ENCODE measurements around the gene GUCY2D. TPM values are rescaled to one million over a fixed set of nuclear protein-coding genes. Genes with fewer than 3 reads are reported as not detected.

The GUCY2D gene
- total and polyA plus RNA-seq, 2 experiments from 2014 or later = 0.07 to 0.08 TPM

Other genes starting within 250 kb of the GUCY2D start
- gene KDM6B, start 168.4 kb upstream of the GUCY2D start, total RNA-seq (2014; rRNA removed; shearing (Covaris generic)) = 1.4 and 1.8 TPM in 2 replicates
- 1.1 and 1.4 TPM in 2 replicates for gene KDM6B, start 168.4 kb upstream of the GUCY2D start, polyA plus RNA-seq (2016; fragmentation: Nextera tagmentation; extraction: Ambion mirVana)
- gene TMEM88, start 147.5 kb upstream of the GUCY2D start, total RNA-seq (2014; rRNA removed; shearing (Covaris generic)) = 0.97 TPM in 1 of 2 replicates, not detected in the other
- 0.43 and 0.58 TPM in 2 replicates for gene TMEM88, start 147.5 kb upstream of the GUCY2D start, polyA plus RNA-seq (2016; fragmentation: Nextera tagmentation; extraction: Ambion mirVana)
- 17.1 and 24.0 TPM in 2 replicates for gene NAA38, start 145.1 kb upstream of the GUCY2D start, total RNA-seq (2014; rRNA removed; shearing (Covaris generic))
- gene NAA38, start 145.1 kb upstream of the GUCY2D start, polyA plus RNA-seq (2016; fragmentation: Nextera tagmentation; extraction: Ambion mirVana) = 74.8 and 78.5 TPM in 2 replicates
- 5.6 and 8.4 TPM in 2 replicates for gene CYB5D1, start 144.6 kb upstream of the GUCY2D start, total RNA-seq (2014; rRNA removed; shearing (Covaris generic))
- gene CYB5D1, start 144.6 kb upstream of the GUCY2D start, polyA plus RNA-seq (2016; fragmentation: Nextera tagmentation; extraction: Ambion mirVana) = 2.7 and 3.5 TPM in 2 replicates
- gene CHD3, start 113.8 kb upstream of the GUCY2D start, total RNA-seq (2014; rRNA removed; shearing (Covaris generic)) = 9.7 and 12.3 TPM in 2 replicates
- 2.9 and 3.0 TPM in 2 replicates for gene CHD3, start 113.8 kb upstream of the GUCY2D start, polyA plus RNA-seq (2016; fragmentation: Nextera tagmentation; extraction: Ambion mirVana)
- gene RNF227, start 86.3 kb upstream of the GUCY2D start, total RNA-seq (2014; rRNA removed; shearing (Covaris generic)) = 0.66 and 1.4 TPM in 2 replicates
- gene RNF227, start 86.3 kb upstream of the GUCY2D start, polyA plus RNA-seq (2016; fragmentation: Nextera tagmentation; extraction: Ambion mirVana) = 0.35 and 0.42 TPM in 2 replicates
- gene KCNAB3, start 72.8 kb upstream of the GUCY2D start, total RNA-seq (2014; rRNA removed; shearing (Covaris generic)) = 0.47 and 1.0 TPM in 2 replicates
- gene KCNAB3, start 72.8 kb upstream of the GUCY2D start, polyA plus RNA-seq (2016; fragmentation: Nextera tagmentation; extraction: Ambion mirVana) = 0.45 and 1.0 TPM in 2 replicates
- 45.2 and 52.4 TPM in 2 replicates for gene TRAPPC1, start 70.7 kb upstream of the GUCY2D start, total RNA-seq (2014; rRNA removed; shearing (Covaris generic))
- 211 and 234 TPM in 2 replicates for gene TRAPPC1, start 70.7 kb upstream of the GUCY2D start, polyA plus RNA-seq (2016; fragmentation: Nextera tagmentation; extraction: Ambion mirVana)
- 18.4 and 18.5 TPM in 2 replicates for gene CNTROB, start 70.4 kb upstream of the GUCY2D start, total RNA-seq (2014; rRNA removed; shearing (Covaris generic))
- 16.3 and 17.8 TPM in 2 replicates for gene CNTROB, start 70.4 kb upstream of the GUCY2D start, polyA plus RNA-seq (2016; fragmentation: Nextera tagmentation; extraction: Ambion mirVana)
- gene ALOX15B, start 36.4 kb downstream of the GUCY2D start, total RNA-seq (2014; rRNA removed; shearing (Covaris generic)) = 0.39 and 0.45 TPM in 2 replicates
- 0.33 and 0.42 TPM in 2 replicates for gene ALOX15B, start 36.4 kb downstream of the GUCY2D start, polyA plus RNA-seq (2016; fragmentation: Nextera tagmentation; extraction: Ambion mirVana)
- gene ALOX12B, start 85.1 kb downstream of the GUCY2D start, total RNA-seq (2014; rRNA removed; shearing (Covaris generic)) = 1.4 TPM in 1 of 2 replicates, not detected in the other
- 0.16 and 0.30 TPM in 2 replicates for gene ALOX12B, start 85.1 kb downstream of the GUCY2D start, polyA plus RNA-seq (2016; fragmentation: Nextera tagmentation; extraction: Ambion mirVana)
- 0.10 and 1.6 TPM in 2 replicates for gene ALOXE3, start 115.9 kb downstream of the GUCY2D start, total RNA-seq (2014; rRNA removed; shearing (Covaris generic))
- gene ALOXE3, start 115.9 kb downstream of the GUCY2D start, polyA plus RNA-seq (2016; fragmentation: Nextera tagmentation; extraction: Ambion mirVana) = 0.27 TPM in 1 of 2 replicates, not detected in the other
- gene HES7, start 121.5 kb downstream of the GUCY2D start, total RNA-seq (2014; rRNA removed; shearing (Covaris generic)) = 0.14 TPM in 1 of 2 replicates, not detected in the other
- 0.24 TPM in 1 of 2 replicates, not detected in the other for gene HES7, start 121.5 kb downstream of the GUCY2D start, polyA plus RNA-seq (2016; fragmentation: Nextera tagmentation; extraction: Ambion mirVana)
- 36.1 and 40.5 TPM in 2 replicates for gene PER1, start 149.8 kb downstream of the GUCY2D start, total RNA-seq (2014; rRNA removed; shearing (Covaris generic))
- gene PER1, start 149.8 kb downstream of the GUCY2D start, polyA plus RNA-seq (2016; fragmentation: Nextera tagmentation; extraction: Ambion mirVana) = 12.2 and 12.4 TPM in 2 replicates
- gene VAMP2, start 160.3 kb downstream of the GUCY2D start, total RNA-seq (2014; rRNA removed; shearing (Covaris generic)) = 6.9 and 9.8 TPM in 2 replicates
- gene VAMP2, start 160.3 kb downstream of the GUCY2D start, polyA plus RNA-seq (2016; fragmentation: Nextera tagmentation; extraction: Ambion mirVana) = 25.4 and 32.3 TPM in 2 replicates
- 11.0 and 20.4 TPM in 2 replicates for gene TMEM107, start 173.8 kb downstream of the GUCY2D start, total RNA-seq (2014; rRNA removed; shearing (Covaris generic))
- 10.8 and 16.3 TPM in 2 replicates for gene TMEM107, start 173.8 kb downstream of the GUCY2D start, polyA plus RNA-seq (2016; fragmentation: Nextera tagmentation; extraction: Ambion mirVana)
- 3.9 and 7.1 TPM in 2 replicates for gene BORCS6, start 187.6 kb downstream of the GUCY2D start, total RNA-seq (2014; rRNA removed; shearing (Covaris generic))
- gene BORCS6, start 187.6 kb downstream of the GUCY2D start, polyA plus RNA-seq (2016; fragmentation: Nextera tagmentation; extraction: Ambion mirVana) = 1.8 and 2.1 TPM in 2 replicates
- gene AURKB, start 208.0 kb downstream of the GUCY2D start, total RNA-seq (2014; rRNA removed; shearing (Covaris generic)) = 128 and 135 TPM in 2 replicates
- gene AURKB, start 208.0 kb downstream of the GUCY2D start, polyA plus RNA-seq (2016; fragmentation: Nextera tagmentation; extraction: Ambion mirVana) = 202 and 212 TPM in 2 replicates
- 13.4 and 14.8 TPM in 2 replicates for gene CTC1, start 245.4 kb downstream of the GUCY2D start, total RNA-seq (2014; rRNA removed; shearing (Covaris generic))
- 9.1 and 10.7 TPM in 2 replicates for gene CTC1, start 245.4 kb downstream of the GUCY2D start, polyA plus RNA-seq (2016; fragmentation: Nextera tagmentation; extraction: Ambion mirVana)
- 140 and 168 TPM in 2 replicates for gene PFAS, start 246.7 kb downstream of the GUCY2D start, total RNA-seq (2014; rRNA removed; shearing (Covaris generic))
- gene PFAS, start 246.7 kb downstream of the GUCY2D start, polyA plus RNA-seq (2016; fragmentation: Nextera tagmentation; extraction: Ambion mirVana) = 96.1 and 106 TPM in 2 replicates

Data from GM23338 (cell line).